Renal cortex interstitium (tissue), 15 donors: ENCODE data around the gene FAM136A. TPM values are rescaled to one million over a fixed set of nuclear protein-coding genes. Genes with fewer than 3 reads are reported as not detected.

Experiments
- DNase-seq, 11 donors: peaks; one replicate each; pipeline ENCODE4 v3.0.0-alpha.2; 2013; ENCODE audit warnings: low read depth in 9 of 11, low spot score in 4 of 11; ENCODE audit errors: extremely low read depth in 1 of 11
- long read RNA-seq, 16 experiments: transcript quantifications; one replicate each; lab custom pipeline, GENCODE V29; 2026
- polyA plus RNA-seq, 3 donors: library from polyadenylated mRNA; unstranded; fragments of 120-200 nt; gene quantifications; one replicate each; pipeline ENCODE4 v1.2.1, GENCODE V29; 2013; ENCODE audit not compliant: insufficient read length in 3 of 3

The FAM136A gene
- polyA plus RNA-seq, result 10 to 100 TPM; 72.5 to 78.8 (median 77.6) TPM
- long read RNA-seq, donor 1, transcript FAM136A-201 (3 exons, 1,810 nt), result major isoform, 39 of 47 reads
- long read RNA-seq, donor 1, partial matches to known transcripts, result 5 of 47 reads
- long read RNA-seq, donor 1, other reads (novel, unspliced or antisense), result 0 of 47 reads
- long read RNA-seq, donor 2, transcript FAM136A-201 (3 exons, 1,810 nt), result major isoform, 21 of 23 reads
- long read RNA-seq, donor 2, partial matches to known transcripts, result 0 of 23 reads
- long read RNA-seq, donor 2, other reads (novel, unspliced or antisense), result 0 of 23 reads
- long read RNA-seq, donor 3, transcript FAM136A-205 (3 exons, 2,398 nt), result minor isoform, 7 of 78 reads
- long read RNA-seq, donor 3, transcript FAM136A-201 (3 exons, 1,810 nt), result major isoform, 45 of 78 reads
- long read RNA-seq, donor 3, partial matches to known transcripts, result 21 of 78 reads
- long read RNA-seq, donor 3, other reads (novel, unspliced or antisense), result 5 of 78 reads
- long read RNA-seq, donor 4, transcript FAM136A-201 (3 exons, 1,810 nt), result major isoform, 34 of 40 reads
- long read RNA-seq, donor 4, partial matches to known transcripts, result 0 of 40 reads
- long read RNA-seq, donor 4, other reads (novel, unspliced or antisense), result 0 of 40 reads
- long read RNA-seq, donor 5, result 0 reads
- long read RNA-seq, donor 6, transcript FAM136A-201 (3 exons, 1,810 nt), result major isoform, 31 of 44 reads
- long read RNA-seq, donor 6, transcript FAM136A-205 (3 exons, 2,398 nt), result minor isoform, 8 of 44 reads
- long read RNA-seq, donor 6, partial matches to known transcripts, result 5 of 44 reads
- long read RNA-seq, donor 6, other reads (novel, unspliced or antisense), result 0 of 44 reads
- long read RNA-seq, donor 7, transcript FAM136A-201 (3 exons, 1,810 nt), result major isoform, 41 of 43 reads
- long read RNA-seq, donor 7, partial matches to known transcripts, result 0 of 43 reads
- long read RNA-seq, donor 7, other reads (novel, unspliced or antisense), result 0 of 43 reads
- long read RNA-seq, donor 8, transcript FAM136A-201 (3 exons, 1,810 nt), result major isoform, 52 of 70 reads
- long read RNA-seq, donor 8, transcript FAM136A-205 (3 exons, 2,398 nt), result minor isoform, 9 of 70 reads
- long read RNA-seq, donor 8, partial matches to known transcripts, result 5 of 70 reads
- long read RNA-seq, donor 8, other reads (novel, unspliced or antisense), result 0 of 70 reads
- long read RNA-seq, donor 9, transcript FAM136A-201 (3 exons, 1,810 nt), result major isoform, 29 of 32 reads
- long read RNA-seq, donor 9, partial matches to known transcripts, result 0 of 32 reads
- long read RNA-seq, donor 9, other reads (novel, unspliced or antisense), result 0 of 32 reads
- long read RNA-seq, donor 10, transcript FAM136A-201 (3 exons, 1,810 nt), result major isoform, 32 of 35 reads
- long read RNA-seq, donor 10, partial matches to known transcripts, result 0 of 35 reads
- long read RNA-seq, donor 10, other reads (novel, unspliced or antisense), result 0 of 35 reads
- long read RNA-seq, donor 11, transcript FAM136A-201 (3 exons, 1,810 nt), result major isoform, 25 of 29 reads
- long read RNA-seq, donor 11, partial matches to known transcripts, result 0 of 29 reads
- long read RNA-seq, donor 11, other reads (novel, unspliced or antisense), result 0 of 29 reads
- long read RNA-seq, donor 12, transcript FAM136A-201 (3 exons, 1,810 nt), result major isoform, 9 of 13 reads
- long read RNA-seq, donor 12, partial matches to known transcripts, result 0 of 13 reads
- long read RNA-seq, donor 12, other reads (novel, unspliced or antisense), result 0 of 13 reads
- long read RNA-seq, donor 13, transcript FAM136A-201 (3 exons, 1,810 nt), result major isoform, 62 of 74 reads
- long read RNA-seq, donor 13, partial matches to known transcripts, result 5 of 74 reads
- long read RNA-seq, donor 13, other reads (novel, unspliced or antisense), result 0 of 74 reads
- long read RNA-seq, donor 14, transcript FAM136A-201 (3 exons, 1,810 nt), result major isoform, 27 of 30 reads
- long read RNA-seq, donor 14, partial matches to known transcripts, result 0 of 30 reads
- long read RNA-seq, donor 14, other reads (novel, unspliced or antisense), result 0 of 30 reads
- long read RNA-seq, donor 15, transcript FAM136A-201 (3 exons, 1,810 nt), result major isoform, 17 of 17 reads
- long read RNA-seq, donor 15, partial matches to known transcripts, result 0 of 17 reads
- long read RNA-seq, donor 15, other reads (novel, unspliced or antisense), result 0 of 17 reads
- long read RNA-seq, donor 16, transcript FAM136A-205 (3 exons, 2,398 nt), result minor isoform, 9 of 115 reads
- long read RNA-seq, donor 16, transcript FAM136A-201 (3 exons, 1,810 nt), result major isoform, 96 of 115 reads
- long read RNA-seq, donor 16, partial matches to known transcripts, result 5 of 115 reads
- long read RNA-seq, donor 16, other reads (novel, unspliced or antisense), result 5 of 115 reads

GRCh38 chr2:70301344-70302194 is at the start of gene FAM136A:
Gene FAM136A, minus strand, starts transcription at chr2:70302067. Its CDS starts 56 bp downstream, at chr2:70302011.
- peak in 10 of 11 donors; percentile 71 to 88 (median 82) for DNase-seq

DNA sequence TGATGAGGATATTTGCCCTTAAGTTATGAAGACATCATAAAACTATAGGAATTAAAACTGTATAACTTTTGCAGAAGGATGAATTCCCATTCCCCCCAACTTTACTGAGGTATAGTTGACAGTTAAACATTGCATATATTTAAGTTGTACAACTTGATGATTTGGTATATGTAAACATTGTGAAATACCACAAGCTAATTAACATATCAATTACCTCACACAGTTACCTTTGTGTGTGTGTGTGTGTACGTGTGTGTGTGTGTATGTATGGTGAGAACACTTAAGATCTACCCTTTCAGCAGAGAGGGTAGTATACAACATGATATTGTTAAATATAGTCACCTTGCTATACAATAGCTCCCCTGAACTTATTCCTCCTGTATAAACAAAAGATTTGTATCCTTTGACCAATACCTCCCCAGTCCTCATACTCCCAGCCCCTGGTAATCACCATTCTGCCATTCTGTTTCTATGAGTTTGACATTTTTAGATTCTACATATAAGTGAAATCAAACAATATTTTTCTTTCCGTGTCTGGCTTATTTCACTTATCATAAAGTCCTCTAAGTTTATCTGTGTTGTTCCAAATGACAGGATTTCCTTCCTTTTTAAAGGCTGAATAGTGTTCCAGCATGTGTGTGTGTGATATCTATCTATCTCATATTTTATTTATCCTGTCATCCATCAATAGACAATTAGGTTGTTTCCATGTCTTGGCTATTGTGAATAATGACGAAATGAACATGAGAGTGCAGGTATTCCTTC is 48.2 kb upstream of the FAM136A start:
- no peak for DNase-seq

DNA sequence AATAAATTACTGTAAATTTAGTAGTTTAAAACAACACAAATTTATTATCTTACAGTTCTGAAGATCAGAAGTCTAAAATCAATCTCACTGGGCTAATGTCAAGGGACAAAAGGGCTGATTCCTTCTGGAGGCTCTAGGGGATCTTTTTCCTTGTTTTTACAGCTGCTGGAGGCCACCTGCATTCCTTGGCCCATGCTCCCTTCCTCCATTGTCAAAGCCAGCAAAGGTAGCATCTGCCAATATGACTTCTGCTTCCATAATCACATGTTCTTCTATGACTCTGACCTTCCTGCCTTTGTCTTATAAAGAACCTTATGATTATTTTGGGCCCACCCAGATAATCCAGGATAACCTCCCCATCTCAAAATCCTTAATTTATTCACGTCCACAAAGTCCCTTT is 46.0 kb upstream of the FAM136A start:
- no peak for DNase-seq

DNA sequence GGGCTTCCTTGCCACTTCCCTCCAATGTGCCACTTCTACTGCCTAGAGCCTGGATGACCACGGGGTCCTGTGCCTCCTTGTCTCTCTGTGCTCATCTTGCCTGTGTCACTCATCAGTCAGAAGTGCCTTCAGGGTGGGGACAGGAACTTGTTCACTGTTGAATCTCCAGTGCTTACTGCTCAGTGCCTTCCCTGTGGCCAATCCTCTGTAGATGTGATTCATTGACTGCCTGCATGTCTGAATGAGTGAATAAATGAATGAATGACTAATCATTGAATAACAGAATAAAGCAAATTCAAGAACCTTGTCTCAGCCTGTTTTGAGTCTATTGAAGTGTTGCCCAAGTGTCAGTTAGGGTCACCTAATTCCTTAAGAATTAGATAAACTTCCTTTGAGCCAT is 42.3 kb upstream of the FAM136A start:
- no peak for DNase-seq

- DNase-seq, result no peak
Observed at GRCh38 chr2:70341477-70341765, 39.6 kb upstream of the FAM136A start.

DNA sequence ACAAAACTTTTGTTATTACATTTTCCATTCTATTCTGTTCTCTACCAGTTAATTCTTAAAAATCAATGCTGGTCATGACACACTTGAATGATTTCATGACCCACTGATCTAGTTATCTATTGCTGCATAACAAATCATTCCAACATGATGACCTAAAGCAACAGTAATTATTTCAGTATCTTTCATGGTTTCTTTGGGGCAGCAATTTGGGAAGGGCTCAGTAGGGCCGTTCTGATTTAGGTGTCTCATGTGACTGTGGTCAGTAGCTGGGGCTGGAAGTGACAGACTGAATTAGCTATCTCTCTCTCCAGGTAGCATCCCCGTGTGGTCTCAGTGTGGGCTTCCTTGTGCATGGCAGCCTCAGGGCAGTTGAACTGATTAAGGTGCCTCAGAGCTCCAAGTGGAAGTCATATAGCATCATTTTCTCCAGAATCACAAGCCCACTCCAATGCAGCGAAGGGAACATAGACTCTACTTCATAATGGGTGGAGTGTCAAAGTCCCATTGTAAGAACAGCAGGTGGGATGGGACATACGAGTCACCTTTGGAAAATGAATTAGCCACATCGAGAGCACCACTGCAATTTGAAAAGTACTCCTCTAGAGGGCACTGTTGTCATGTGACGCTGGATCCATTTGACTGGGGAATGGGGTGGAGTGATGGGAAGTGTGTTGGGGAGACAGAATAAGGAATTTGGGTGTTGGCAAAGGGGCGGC is 39.1 kb upstream of the FAM136A start:
- peak in 8 of 11 donors; percentile 17 to 29 (median 21) for DNase-seq

GRCh38 chr2:70340075-70340474 is 38.2 kb upstream of the FAM136A start:
- DNase-seq, result no peak

- DNase-seq, result no peak
Observed at GRCh38 chr2:70336552-70336951, 34.7 kb upstream of the FAM136A start.

- no peak for DNase-seq
Observed at GRCh38 chr2:70331012-70331411, 29.1 kb upstream of the FAM136A start.

GRCh38 chr2:70330476-70330875 is 28.6 kb upstream of the FAM136A start:
- no peak for DNase-seq

DNA sequence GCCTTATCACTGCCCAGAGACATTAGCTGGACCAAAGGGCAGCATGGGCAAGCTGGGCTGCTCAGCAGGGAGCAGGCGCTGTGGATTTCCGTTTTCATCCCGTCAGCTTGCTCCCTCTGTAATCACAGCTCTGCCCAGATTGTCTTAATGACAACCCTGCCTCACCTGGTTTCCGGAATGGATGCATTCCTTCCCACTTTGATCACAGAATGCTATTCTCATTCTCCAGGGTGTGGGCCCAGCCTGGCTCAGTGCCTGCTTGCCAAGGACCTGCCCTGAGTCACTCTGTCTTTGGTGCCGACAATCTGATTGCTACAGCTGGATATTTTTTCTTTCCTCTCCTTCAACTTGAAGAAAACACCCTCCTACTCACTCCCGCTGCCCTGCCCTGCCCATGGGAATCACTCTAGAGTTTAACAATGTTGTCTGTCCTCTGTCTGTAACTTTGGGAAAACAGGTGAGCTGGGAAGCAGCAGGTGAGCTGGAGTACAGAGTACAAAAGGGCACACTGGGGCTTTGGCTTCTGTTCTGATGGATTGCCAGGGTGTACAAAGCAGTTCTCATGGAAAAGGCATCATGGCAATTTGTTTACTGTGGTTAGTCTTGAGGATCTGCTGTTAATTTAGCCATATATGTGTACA is 27.2 kb upstream of the FAM136A start:
- peak in 2 of 11 donors; percentile 6 to 8 for DNase-seq

GRCh38 chr2:70325875-70326274 is 24.0 kb upstream of the FAM136A start:
- DNase-seq, result no peak

DNA sequence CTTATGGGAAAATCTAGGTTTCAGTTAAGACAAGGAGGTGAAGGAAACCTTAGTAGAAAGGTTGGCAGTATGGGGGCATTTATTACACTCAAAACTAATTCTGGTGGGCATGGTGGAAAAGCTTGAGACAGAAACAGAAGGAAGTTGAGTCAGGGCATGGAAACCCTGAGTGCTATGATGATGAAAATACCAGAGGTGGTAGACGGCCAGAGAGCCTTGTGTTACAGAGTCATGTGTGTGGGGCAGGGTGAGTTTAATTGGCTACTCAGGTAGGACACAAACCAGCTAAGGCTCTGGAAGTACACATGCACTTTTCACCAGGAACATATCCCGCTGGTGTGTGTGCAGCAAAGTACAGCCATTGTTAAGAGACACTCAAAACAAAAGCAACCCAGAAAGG is 20.7 kb upstream of the FAM136A start:
- no peak for DNase-seq

DNA sequence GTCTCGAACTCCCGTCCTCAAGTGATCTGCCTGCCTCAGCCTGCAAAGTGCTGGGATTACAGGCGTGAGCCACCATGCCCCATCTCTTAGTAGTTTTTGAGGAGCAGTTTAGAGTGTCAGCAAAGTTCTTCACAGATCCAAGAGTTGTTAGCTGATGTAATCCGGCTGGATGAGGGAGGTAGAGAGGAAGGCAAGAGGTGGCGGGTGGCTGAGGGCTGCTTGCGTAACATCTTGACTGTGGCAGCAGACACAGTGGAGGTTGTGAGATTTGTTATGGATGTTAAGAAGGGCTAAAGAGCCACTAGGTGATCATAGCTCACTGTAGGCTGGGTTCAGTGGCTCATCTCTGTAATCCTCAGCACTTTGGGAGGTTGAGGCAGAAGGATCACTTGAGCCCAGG is 19.5 kb upstream of the FAM136A start:
- no peak for DNase-seq

DNA sequence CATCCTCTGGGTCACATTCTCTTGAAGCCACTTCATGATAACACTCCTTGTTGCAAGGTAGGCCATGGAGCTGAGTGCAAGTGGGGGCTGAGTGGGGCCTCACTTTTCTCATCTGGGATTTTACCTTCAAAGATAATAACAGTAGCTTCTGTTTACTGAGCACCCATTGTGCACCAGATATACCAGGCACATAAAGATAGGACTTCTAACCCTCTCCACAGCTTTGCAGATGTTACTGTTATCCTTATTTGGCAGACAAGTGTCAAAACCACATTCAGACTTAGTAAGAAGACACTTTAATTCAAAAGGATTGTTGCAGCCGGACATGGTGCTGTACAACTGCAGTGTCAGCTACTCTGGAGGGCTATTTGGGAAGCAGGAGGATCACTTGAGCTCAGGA is 12.8 kb upstream of the FAM136A start:
- no peak for DNase-seq
